Stimulated activated naive CD4-positive, alpha-beta T cell treated with Interleukin-2 at 50 U/mL for 16 hours (primary cell): ENCODE results near the gene TTC28.

Source experiments
- DNase-seq: peaks from one replicate; lab custom pipeline; 2025; lab: John Stamatoyannopoulos, UW

TTC28 gene

GRCh38 chr22:27988704-27989103 lies 690.9 kb downstream of the TTC28 start:
- DNase-seq = no peak

- DNase-seq = no peak
Observed at GRCh38 chr22:27987557-27987956, 692.1 kb downstream of the TTC28 start.

DNA sequence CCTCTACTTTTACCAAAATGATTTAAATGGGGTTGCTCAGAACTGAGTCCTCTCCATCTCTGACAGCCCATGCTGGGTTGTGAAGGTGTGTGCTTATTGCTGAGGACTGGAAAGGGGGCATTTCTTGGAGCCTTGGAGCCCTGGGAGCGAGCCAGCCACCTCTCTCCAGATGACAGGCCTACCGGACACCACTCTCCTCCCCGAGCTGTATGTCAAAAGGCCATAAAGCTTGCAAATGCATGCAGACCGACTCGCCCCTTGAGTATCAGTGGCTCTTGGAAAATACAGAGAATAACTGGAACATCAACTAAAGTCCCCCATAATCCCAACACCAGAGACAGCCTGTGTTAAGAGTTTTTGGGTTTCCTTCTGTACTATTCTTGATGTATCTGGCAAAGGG lies 692.7 kb downstream of the TTC28 start:
- no peak for DNase-seq

DNA sequence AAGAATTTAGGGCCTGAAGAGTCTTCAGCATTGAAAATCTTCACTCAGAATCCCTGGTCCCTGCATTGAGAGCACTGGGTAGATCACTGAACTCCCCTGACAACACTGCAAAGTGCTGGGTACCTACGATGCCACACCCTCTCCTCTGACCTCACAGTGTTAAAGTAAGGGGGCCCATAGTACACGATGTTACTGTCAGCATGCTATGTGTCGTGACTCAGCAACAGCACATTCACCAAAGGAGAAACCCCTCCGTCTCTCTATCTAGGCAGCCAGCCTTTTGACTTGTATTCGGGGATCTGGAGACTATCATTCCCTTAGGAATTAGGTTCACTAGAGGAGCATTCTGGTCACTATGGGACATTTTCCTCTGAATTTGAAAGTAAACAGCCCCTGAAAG lies 693.2 kb downstream of the TTC28 start:
- no peak for DNase-seq

DNA sequence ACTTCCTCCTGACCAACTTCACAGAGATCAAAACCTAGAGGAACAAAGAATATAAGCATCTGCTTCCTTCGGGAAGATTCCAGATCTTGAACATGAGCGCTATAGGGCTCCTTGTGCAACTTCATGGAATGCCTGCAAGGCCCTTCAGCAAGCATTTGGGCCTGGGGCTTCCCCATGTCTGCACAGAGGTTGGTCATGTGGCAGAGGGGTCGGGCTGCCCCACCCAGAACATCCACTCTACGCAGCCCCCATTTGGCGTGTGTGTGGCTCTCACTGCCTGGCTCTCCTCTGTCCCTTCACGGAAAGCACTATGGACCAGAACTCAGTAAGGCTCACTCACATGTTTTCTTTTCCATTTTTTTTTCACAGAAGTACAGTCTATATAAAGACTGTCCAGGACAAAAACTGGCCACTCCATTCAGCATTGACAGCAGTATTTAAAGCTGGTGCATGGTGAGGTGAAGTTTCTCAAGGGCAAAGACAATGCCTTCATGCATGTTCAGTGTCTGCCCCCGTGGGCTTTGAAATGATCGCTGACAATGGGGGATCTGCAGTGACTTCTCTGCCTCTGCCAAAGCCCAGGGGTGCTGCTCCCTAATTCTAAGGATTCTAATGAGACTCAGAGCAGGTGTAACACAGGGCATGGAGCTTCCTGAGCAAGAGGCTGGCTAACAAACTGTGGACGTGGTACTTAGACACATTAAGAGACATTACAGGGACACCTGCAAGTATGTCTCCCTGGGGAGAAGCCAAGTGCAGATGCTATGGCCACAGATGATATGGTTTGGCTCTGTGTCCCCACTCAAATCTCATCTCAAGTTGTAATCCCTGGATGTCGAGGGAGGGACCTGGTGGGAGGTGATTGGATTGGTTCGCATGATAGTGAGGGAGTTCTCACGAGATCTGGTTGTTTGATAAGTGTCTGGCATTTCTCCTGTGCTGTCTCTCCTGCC lies 694.0 kb downstream of the TTC28 start:
- DNase-seq = no peak

DNA sequence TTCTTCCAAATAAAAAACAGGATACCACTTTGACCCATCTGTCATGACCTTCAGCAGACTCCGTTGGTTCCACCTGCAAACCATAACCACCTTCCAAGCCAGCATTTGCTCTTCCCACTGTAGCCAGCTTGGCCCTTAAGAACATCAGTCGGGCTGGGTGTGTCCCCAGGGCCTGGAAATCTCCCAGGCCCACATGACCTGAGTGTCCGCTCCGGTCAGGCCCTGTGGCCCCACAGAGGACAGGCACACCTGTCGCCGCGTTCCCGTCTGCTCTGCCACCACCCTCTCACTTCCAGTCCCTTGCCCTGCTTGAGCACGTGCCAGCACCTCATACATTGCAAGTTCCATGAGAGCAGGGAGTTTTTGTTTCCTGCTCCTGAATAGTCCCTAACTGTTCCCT lies 694.9 kb downstream of the TTC28 start:
- no peak for DNase-seq

GRCh38 chr22:27984001-27984695 lies 695.5 kb downstream of the TTC28 start:
- no peak for DNase-seq

DNA sequence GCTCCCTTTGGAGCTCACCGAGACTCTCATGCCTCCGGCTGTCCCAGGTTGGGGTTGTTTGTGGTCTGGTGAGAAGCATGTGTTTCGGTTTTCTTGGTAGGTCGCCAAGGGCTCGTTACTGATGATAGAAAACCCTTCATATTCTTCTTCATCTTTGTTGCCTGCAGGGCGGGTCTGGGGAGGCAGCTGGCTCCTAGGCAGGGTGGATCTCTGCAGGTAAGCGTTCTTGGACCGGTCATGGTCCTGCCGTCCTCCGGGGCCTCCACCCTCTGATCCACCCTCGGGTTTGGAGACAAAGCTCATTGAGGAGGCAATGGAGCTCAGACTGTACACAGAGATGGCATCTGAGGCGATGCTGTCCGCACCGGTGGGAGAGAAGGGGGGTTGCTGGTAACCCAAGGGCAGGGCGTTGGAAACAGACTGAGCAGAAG lies 696.3 kb downstream of the TTC28 start:
- no peak for DNase-seq

DNA sequence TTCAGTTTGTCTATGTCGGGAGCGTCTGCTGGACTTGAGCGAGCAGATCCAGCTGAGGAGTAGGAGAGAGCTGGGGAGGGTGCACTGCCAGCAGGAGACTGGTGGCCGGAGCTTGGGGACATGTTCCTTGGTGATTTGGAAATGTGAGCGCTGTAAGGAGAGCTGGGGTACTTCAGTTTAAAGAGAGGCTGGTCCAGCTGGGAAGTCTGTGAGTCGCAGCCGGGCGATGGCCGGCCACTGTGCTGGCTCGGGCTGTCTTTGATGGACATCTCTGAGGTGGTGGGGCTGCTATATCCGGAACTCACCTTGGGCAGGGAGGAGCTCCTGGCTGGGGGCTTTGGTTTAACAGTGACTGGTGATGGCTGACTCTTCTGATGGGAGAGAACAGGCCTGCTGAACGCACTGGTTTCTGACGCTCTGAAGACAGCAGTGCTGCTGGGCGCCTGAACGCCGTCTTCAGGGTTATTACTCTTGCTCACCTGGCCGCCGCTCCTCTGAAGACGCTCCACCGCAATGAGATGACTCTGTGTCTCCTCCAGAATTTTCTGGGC lies 696.9 kb downstream of the TTC28 start:
- DNase-seq = no peak

GRCh38 chr22:27982106-27982505 lies 697.5 kb downstream of the TTC28 start:
- no peak for DNase-seq

- DNase-seq = no peak
Observed at GRCh38 chr22:27980424-27981148, 699.1 kb downstream of the TTC28 start.

DNA sequence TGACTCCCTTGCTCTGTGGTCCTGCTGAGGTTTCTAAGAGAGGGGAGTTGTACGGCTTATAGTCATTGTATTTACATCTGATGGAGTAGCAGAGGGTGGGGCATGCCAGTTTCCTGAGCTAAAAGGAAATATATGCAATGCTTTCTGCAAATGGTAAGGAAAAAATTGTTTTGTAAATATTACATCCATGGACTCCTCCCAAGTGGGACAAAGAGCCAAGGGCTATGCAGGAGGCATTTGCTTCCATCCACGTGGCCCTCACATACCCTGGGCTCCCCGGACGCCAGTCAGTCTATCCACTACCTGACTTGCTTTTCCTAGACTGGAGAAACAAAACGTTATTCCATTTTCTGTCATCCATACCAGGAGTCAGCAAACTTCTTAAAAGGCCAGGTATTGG lies 700.8 kb downstream of the TTC28 start:
- DNase-seq = no peak

GRCh38 chr22:27978317-27978716 lies 701.3 kb downstream of the TTC28 start:
- no peak for DNase-seq

DNA sequence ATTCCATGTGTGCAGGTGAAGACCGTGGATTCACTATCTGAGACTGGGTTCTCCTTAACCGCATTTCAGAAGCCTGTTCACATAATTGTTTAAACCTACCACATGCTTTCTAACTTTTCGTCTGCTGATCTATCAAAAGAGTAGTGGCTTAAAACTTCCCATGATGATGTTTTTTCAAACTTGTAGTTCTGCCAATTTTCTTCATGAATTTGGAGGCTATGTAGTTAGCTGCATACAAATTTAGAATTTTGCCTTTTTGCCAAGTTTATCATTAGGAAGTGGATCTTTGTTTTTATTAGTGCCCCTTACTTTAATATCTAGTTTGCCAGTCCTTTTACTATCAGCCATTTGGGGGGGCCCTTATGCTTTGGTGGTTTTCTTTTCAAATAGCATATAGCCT lies 703.1 kb downstream of the TTC28 start:
- no peak for DNase-seq

- no peak for DNase-seq
Observed at GRCh38 chr22:27975381-27976013, 704.1 kb downstream of the TTC28 start.

DNA sequence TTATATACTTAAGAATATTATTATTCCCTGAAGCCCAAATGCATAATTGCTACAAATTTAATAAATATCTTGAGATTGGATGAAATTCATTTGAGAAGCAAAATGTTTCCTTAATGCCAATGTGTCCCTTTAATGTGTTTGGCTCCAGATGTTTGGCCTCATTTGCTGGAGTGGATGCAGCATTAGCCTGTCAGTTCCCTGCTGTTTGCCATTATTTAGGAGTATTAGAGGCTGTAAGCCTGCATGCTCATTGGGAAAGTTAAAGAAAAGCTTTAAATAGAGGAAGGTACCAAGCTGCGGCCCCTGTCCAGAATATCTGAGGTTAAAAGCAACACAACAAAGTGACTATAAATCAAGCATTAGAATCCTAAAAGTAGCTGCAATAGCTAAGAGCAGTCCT lies 705.8 kb downstream of the TTC28 start:
- DNase-seq = no peak

- DNase-seq = no peak
Observed at GRCh38 chr22:27972732-27973698, 706.6 kb downstream of the TTC28 start.

DNA sequence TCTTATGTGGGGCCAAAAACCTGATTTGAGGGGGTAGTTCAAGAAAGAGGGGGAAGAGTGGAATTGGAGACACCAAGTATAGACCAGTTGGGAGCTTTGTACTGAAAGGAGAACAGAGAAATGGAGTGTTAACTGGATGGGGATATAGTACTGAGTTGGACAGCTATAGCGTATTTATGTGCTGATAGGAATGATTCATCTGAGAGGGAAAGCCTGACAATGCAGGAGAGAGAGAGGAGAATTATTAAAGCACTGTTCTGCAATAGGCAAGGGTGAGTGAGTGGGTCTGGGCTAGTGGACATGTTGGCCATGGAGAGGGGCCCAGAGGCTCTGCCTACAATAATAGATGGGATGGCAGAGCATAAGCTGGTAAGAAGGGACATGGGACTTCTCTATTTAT lies 707.7 kb downstream of the TTC28 start:
- no peak for DNase-seq

GRCh38 chr22:27970596-27971220 lies 708.9 kb downstream of the TTC28 start:
- no peak for DNase-seq
